GM12878 (cell line): ENCODE measurements around the gene TMCO6. TPM values are rescaled to one million over a fixed set of nuclear protein-coding genes. Genes with fewer than 3 reads are reported as not detected.

Experiments used
- ATF7 ChIP-seq: fragments of 450-650 bp; IDR thresholded peaks from 2 replicates; pipeline ENCODE4 v1.6.1; 2016; ENCODE audit warnings: low read depth, mild to moderate bottlenecking
- BACH1 ChIP-seq: fragments of 450-650 bp; IDR thresholded peaks from 2 replicates; pipeline ENCODE4 v1.6.1; 2017; ENCODE audit warnings: mild to moderate bottlenecking, borderline replicate concordance
- BCL3 ChIP-seq: IDR thresholded peaks from 2 replicates; pipeline ENCODE4 v1.6.1; 2011; ENCODE audit warnings: borderline replicate concordance, low read depth, mild to moderate bottlenecking, moderate library complexity, low read length; ENCODE audit not compliant: insufficient read depth, poor library complexity, severe bottlenecking
- CBX3 ChIP-seq: fragments of 200-600 bp; sonication (generic); IDR thresholded peaks from 2 replicates; pipeline ENCODE4 v1.6.1; 2016; ENCODE audit warnings: low read depth, borderline replicate concordance
- EED ChIP-seq: sonication (generic); IDR thresholded peaks from 2 replicates; pipeline ENCODE4 v1.6.1; 2016; ENCODE audit warnings: antibody characterized with exemption, low read depth
- IRF4 ChIP-seq: IDR thresholded peaks from 2 replicates; pipeline ENCODE4 v1.6.1; 2011; ENCODE audit warnings: low read depth, low read length
- JUNB ChIP-seq: IDR thresholded peaks from 2 replicates; pipeline ENCODE4 v1.6.1; 2016; ENCODE audit warnings: antibody characterized with exemption, mild to moderate bottlenecking
- KAT2A ChIP-seq: conservative IDR thresholded peaks from 2 replicates; pipeline ENCODE4 v1.6.1; 2011; ENCODE audit warnings: low read depth, low read length; ENCODE audit not compliant: control insufficient read depth
- KDM1A ChIP-seq: fragments of 200-600 bp; sonication (generic); IDR thresholded peaks from 2 replicates; pipeline ENCODE4 v1.6.1; 2016; ENCODE audit warnings: borderline replicate concordance
- NBN ChIP-seq: fragments of 450-650 bp; IDR thresholded peaks from 2 replicates; pipeline ENCODE4 v1.6.1; 2016
- NR2C1 ChIP-seq: fragments of 450-650 bp; IDR thresholded peaks from 2 replicates; pipeline ENCODE4 v1.6.1; 2017; ENCODE audit warnings: antibody characterized with exemption, mild to moderate bottlenecking, moderate library complexity
- PRDM15 ChIP-seq: fragments of 450-650 bp; formaldehyde crosslinking; IDR thresholded peaks from 2 replicates; pipeline ENCODE4 v1.4.0; 2020; ENCODE audit warnings: mild to moderate bottlenecking, moderate library complexity
- RBBP5 ChIP-seq: fragments of 200-600 bp; sonication (generic); conservative IDR thresholded peaks from 2 replicates; pipeline ENCODE4 v1.6.1; 2016
- RELB ChIP-seq: fragments of 450-650 bp; IDR thresholded peaks from 2 replicates; pipeline ENCODE4 v1.6.1; 2017; ENCODE audit warnings: low read depth, mild to moderate bottlenecking, moderate library complexity
- SMAD5 ChIP-seq: IDR thresholded peaks from 2 replicates; pipeline ENCODE4 v1.6.1; 2016; ENCODE audit warnings: antibody characterized with exemption, low read depth
- ZBTB40 ChIP-seq: fragments of 450-650 bp; IDR thresholded peaks from 2 replicates; pipeline ENCODE4 v1.6.1; 2016; ENCODE audit warnings: mild to moderate bottlenecking, moderate library complexity, borderline replicate concordance
- ZZZ3 ChIP-seq: IDR thresholded peaks from 2 replicates; pipeline ENCODE4 v1.6.1; 2011; ENCODE audit warnings: low read depth; ENCODE audit not compliant: control insufficient read depth, insufficient read length
- polyA plus RNA-seq, 11 experiments: library from polyadenylated mRNA; depleted of rRNA in 4 of 11; unstranded in 6 of 11; stranded (reverse) in 5 of 11; fragments of >200 nt; fragmentation: Nextera tagmentation in 4 of 11; fragmentation: Illumina TruSeq in 1 of 11; extraction: Ambion mirVana in 4 of 11; extraction: Trizol in 1 of 11; gene quantifications; 1 replicate in 1 of 11; 2 replicates in 10 of 11; pipeline versions ENCODE4 v1.2.1 to v1.2.3, GENCODE V29; 2011 to 2016; ENCODE audit warnings: inconsistent platforms in 2 of 11, missing spikeins in 2 of 11, low read depth in 1 of 11
- total RNA-seq, 4 experiments: library from RNA; depleted of rRNA in 3 of 4; stranded (reverse); fragments of >200 nt in 3 of 4; fragmentation: Illumina TruSeq in 1 of 4; extraction: Trizol in 1 of 4; gene quantifications; 2 replicates each; pipeline versions ENCODE4 v1.2.1 to v1.2.3, GENCODE V29; 2013 to 2021

TMCO6 gene
- total and polyA plus RNA-seq, 10 of the 15 experiments (the other 5 are each of a cell fraction or from before 2014, with no cell fraction given), result 4.1 to 21.6 (median 11.7) TPM

- TF ChIP-seq PRDM15 (CRISPR knock-in tag), result no peak
- TF ChIP-seq KAT2A, result no peak
- peak; percentile 92 for TF ChIP-seq SMAD5
- peak; percentile 66; the same call in 1 of the 2 replicates for TF ChIP-seq EED
- peak; percentile 62 for TF ChIP-seq BCL3
- TF ChIP-seq ZZZ3, result no peak
- TF ChIP-seq CBX3, result no peak
- TF ChIP-seq RBBP5, result no peak
- TF ChIP-seq BACH1, result peak; percentile 24
- peak; percentile 96 for TF ChIP-seq ZBTB40
- TF ChIP-seq RELB, result peak; percentile 82
- no peak for TF ChIP-seq KDM1A
- TF ChIP-seq NR2C1, result peak; percentile 81
- no peak for TF ChIP-seq IRF4
- TF ChIP-seq JUNB, result no peak
- TF ChIP-seq NBN, result peak; percentile 98
- peak; percentile 10; the same call in 1 of the 2 replicates for TF ChIP-seq ATF7
Observed at GRCh38 chr5:140690941-140691924, 52.0 kb downstream of the TMCO6 start, which contains the start of the genes HARS1 and HARS2 (continued).
